Measurements from ENCODE around the gene MYEF2.

DNA sequence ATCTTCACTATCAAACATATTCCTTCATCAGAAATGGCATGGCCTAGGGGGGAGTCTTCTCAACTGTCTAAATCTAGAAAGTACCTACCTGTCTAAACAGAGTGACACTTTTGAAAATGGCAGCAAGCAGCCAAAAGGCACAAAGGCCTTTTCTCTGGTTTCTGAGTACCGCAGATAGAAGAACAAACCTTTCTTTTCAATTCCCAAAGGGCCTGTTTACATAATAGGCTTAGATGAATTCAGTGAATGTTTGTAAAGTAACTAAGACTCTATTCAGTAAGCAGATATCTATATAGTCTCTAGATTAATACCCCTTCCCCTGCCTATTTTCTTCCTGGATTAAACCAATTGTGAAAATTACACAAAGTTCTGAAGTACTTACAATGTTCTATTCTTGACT, 7.1 kb downstream of the MYEF2 start:
- TF ChIP-seq, protein P1, sequence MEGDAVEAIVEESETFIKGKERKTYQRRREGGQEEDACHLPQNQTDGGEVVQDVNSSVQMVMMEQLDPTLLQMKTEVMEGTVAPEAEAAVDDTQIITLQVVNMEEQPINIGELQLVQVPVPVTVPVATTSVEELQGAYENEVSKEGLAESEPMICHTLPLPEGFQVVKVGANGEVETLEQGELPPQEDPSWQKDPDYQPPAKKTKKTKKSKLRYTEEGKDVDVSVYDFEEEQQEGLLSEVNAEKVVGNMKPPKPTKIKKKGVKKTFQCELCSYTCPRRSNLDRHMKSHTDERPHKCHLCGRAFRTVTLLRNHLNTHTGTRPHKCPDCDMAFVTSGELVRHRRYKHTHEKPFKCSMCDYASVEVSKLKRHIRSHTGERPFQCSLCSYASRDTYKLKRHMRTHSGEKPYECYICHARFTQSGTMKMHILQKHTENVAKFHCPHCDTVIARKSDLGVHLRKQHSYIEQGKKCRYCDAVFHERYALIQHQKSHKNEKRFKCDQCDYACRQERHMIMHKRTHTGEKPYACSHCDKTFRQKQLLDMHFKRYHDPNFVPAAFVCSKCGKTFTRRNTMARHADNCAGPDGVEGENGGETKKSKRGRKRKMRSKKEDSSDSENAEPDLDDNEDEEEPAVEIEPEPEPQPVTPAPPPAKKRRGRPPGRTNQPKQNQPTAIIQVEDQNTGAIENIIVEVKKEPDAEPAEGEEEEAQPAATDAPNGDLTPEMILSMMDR (IDR thresholded peaks at IDR 0.05): no peak
- TF ChIP-seq POLR2A (IDR thresholded peaks at IDR 0.05) (no peak), EP300 (IDR thresholded peaks at IDR 0.05) (no peak)
